ENCODE results near the gene HGF. TPM values are rescaled to one million over a fixed set of nuclear protein-coding genes. Genes with fewer than 3 reads are reported as not detected.
A peak's percentile ranks its signal among the peaks of the same experiment; 100 is the strongest.

Gene HGF
- total and polyA plus RNA-seq, 10 of the 15 experiments (the other 5 are each of a cell fraction or from before 2014, with no cell fraction given) = 0.10 to 1.7 (median 0.99) TPM

DNA sequence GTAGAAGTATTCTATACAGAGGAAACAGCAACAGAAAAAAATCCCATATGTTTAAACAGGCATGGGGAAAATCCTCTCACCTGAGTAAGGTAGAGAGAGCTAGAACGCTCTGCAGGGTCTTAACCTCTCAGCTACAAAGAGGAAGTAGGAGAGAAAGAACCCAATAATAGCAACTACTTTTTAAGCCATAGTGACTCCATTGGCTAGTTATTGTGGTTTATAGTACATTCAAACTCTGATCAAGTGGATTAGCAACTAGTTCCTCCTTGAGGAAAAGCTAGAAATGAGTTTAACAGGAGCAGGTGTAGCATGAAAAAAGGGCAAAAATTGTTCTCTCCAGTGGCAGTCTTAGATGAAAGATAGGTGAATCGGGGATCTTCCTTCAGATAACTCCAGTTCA is 89.7 kb downstream of the HGF start:
- no peak overlapping the region for H2AFZ ChIP-seq (ENCODE audit: control insufficient read depth, low read depth, low read length)
- 13% methylated on average over 2 of the region's 2 CpGs for WGBS (ENCODE audit: insufficient coverage, insufficient replicate concordance, low lambda C conversion rate, missing lambda C conversion rate)
- RAD21 ChIA-PET (ENCODE audit: unreplicated experiment) = interaction anchor here (2.1 to 3.0 kb wide), 2 partner anchors 13 to 179 kb away, joined by 8 to 10 read pairs; no protein-coding TSS in a partner anchor

More for the DNA sequence above, 89.7 kb downstream of the HGF start:
- intact Hi-C loops (cut with micrococcal nuclease; ENCODE audit: unreplicated experiment) (no loop called here), in situ Hi-C loops (cut with MboI) (no loop called here)
- no peak overlapping the region for H3K9ac ChIP-seq (ENCODE audit: control insufficient read depth, insufficient read depth, low read length)
- no peak overlapping the region for H3K4me3 ChIP-seq
- CTCF ChIA-PET = interaction anchor here (0.6 to 1.5 kb wide), 3 partner anchors 19 to 183 kb away, joined by 3 to 4 read pairs (median 3); no protein-coding TSS in a partner anchor
- H3K27me3 ChIP-seq (replicated peaks in 1 of 2; ENCODE audit: control insufficient read depth in 2 of 2, insufficient read depth in 2 of 2, low read length in 1 of 2) = no peaks in the 10 kb centered on the region
- no TSS peak for BruUV-seq (replicated peaks)
- DNase-seq (ENCODE audit: low read depth, low spot score) (no peak), ATAC-seq (peak; percentile 27; the same call in 2 of the 3 replicates), FAIRE-seq (peak; percentile 41)
- no peaks in the 10 kb centered on the region for H3K79me2 ChIP-seq (ENCODE audit: control insufficient read depth, insufficient read depth, low read length)
- H3K4me2 ChIP-seq (ENCODE audit: control insufficient read depth, insufficient read depth) = no peak overlapping the region
- no peaks in the 10 kb centered on the region for H3K36me3 ChIP-seq (ENCODE audit: control insufficient read depth in 2 of 2, insufficient read depth in 2 of 2, low read length in 1 of 2)
- POLR2A ChIA-PET = no interaction called here
- H3K4me1 ChIP-seq (ENCODE audit: control insufficient read depth, insufficient read depth, low read length) = peaks cover 5% of the 10 kb centered on the region; the same call in 1 of the 2 replicates
- TF ChIP-seq FOS (IDR thresholded peaks at IDR 0.05; ENCODE audit: borderline replicate concordance, extremely low read depth, insufficient read length) (no peak), SREBF1 (IDR thresholded peaks at IDR 0.05; ENCODE audit: low read length) (no peak), ZNF217 (IDR thresholded peaks at IDR 0.05) (peak; percentile 50; the same call in 1 of the 2 replicates), NFIC (IDR thresholded peaks at IDR 0.05; ENCODE audit: low read depth, low read length) (0 out of 2 replicates have a peak, but pooled peaks have one; percentile 21), SP1 (IDR thresholded peaks at IDR 0.05; ENCODE audit: low read depth, low read length) (no peak), MEF2B (IDR thresholded peaks at IDR 0.05; ENCODE audit: partially characterized antibody, poor library complexity, severe bottlenecking) (peak; percentile 80), NR2F1 (conservative IDR thresholded peaks at IDR 0.05) (peak; percentile 60; the same call in 1 of the 2 replicates), MTA2 (IDR thresholded peaks at IDR 0.05; ENCODE audit: low read depth) (peak; percentile 30; the same call in 1 of the 2 replicates), MEF2A (IDR thresholded peaks at IDR 0.05; ENCODE audit: insufficient read depth, low read depth, low read length) (0 out of 2 replicates have a peak, but pooled peaks have one; percentile 27), MLLT1 (IDR thresholded peaks at IDR 0.05) (0 out of 2 replicates have a peak, but pooled peaks have one; percentile 24), SPI1 (IDR thresholded peaks at IDR 0.05; ENCODE audit: borderline replicate concordance, insufficient read depth, low read depth, low read length) (0 out of 2 replicates have a peak, but pooled peaks have one; percentile 24), SUZ12 (IDR thresholded peaks at IDR 0.05; ENCODE audit: unreplicated experiment) (no peak), IKZF2 (IDR thresholded peaks at IDR 0.05) (peak; percentile 64 to 75; a peak in 3 of 4 replicates), RUNX3 (IDR thresholded peaks at IDR 0.05; ENCODE audit: low read length) (peak; percentile 64), YY1 (IDR thresholded peaks at IDR 0.05; ENCODE audit: low read depth, low read length) (no peak), JUNB (IDR thresholded peaks at IDR 0.05) (no peak), IKZF1 (conservative IDR thresholded peaks at IDR 0.05) (peak; percentile 40; the same call in 1 of the 2 replicates)
- TF ChIP-seq, protein P1, sequence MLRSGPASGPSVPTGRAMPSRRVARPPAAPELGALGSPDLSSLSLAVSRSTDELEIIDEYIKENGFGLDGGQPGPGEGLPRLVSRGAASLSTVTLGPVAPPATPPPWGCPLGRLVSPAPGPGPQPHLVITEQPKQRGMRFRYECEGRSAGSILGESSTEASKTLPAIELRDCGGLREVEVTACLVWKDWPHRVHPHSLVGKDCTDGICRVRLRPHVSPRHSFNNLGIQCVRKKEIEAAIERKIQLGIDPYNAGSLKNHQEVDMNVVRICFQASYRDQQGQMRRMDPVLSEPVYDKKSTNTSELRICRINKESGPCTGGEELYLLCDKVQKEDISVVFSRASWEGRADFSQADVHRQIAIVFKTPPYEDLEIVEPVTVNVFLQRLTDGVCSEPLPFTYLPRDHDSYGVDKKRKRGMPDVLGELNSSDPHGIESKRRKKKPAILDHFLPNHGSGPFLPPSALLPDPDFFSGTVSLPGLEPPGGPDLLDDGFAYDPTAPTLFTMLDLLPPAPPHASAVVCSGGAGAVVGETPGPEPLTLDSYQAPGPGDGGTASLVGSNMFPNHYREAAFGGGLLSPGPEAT (IDR thresholded peaks at IDR 0.05; ENCODE audit: low read depth) = peak; percentile 38; the same call in 1 of the 2 replicates
- TF ChIP-seq, protein P2, sequence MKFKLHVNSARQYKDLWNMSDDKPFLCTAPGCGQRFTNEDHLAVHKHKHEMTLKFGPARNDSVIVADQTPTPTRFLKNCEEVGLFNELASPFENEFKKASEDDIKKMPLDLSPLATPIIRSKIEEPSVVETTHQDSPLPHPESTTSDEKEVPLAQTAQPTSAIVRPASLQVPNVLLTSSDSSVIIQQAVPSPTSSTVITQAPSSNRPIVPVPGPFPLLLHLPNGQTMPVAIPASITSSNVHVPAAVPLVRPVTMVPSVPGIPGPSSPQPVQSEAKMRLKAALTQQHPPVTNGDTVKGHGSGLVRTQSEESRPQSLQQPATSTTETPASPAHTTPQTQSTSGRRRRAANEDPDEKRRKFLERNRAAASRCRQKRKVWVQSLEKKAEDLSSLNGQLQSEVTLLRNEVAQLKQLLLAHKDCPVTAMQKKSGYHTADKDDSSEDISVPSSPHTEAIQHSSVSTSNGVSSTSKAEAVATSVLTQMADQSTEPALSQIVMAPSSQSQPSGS (IDR thresholded peaks at IDR 0.05; ENCODE audit: low read length) = 0 out of 2 replicates have a peak, but pooled peaks have one; percentile 18
- H3K27ac ChIP-seq (ENCODE audit: control insufficient read depth, insufficient read depth) = no peak overlapping the region
- no peaks in the 10 kb centered on the region for H4K20me1 ChIP-seq (ENCODE audit: control insufficient read depth, insufficient read depth)
- no peaks in the 10 kb centered on the region for H3K9me3 ChIP-seq (replicated peaks; ENCODE audit: control insufficient read depth, insufficient read depth, low read length)
- SMC1A ChIA-PET (ENCODE audit: uncharacterized antibody, unreplicated experiment) = interaction anchor here (1.0 to 4.1 kb wide), 7 partner anchors 10 to 275 kb away, joined by 3 to 30 read pairs (median 4); no protein-coding TSS in a partner anchor

Measured in GM12878 (cell line).